Activated T-helper 2 cell treated with anti-CD3 and anti-CD28 coated beads, Interferon-gamma antibody, Interleukin-2, Interleukin-4, amounts not matched to agents 10 μg/mL and 5 μg/mL and 100 μg/mL, durations not matched to agents 14 hours and 24 hours and 36 hours (primary cell): ENCODE data around the gene KCNH6. TPM values are rescaled to one million over a fixed set of nuclear protein-coding genes. Genes with fewer than 3 reads are reported as not detected.

Experiments used
- DNase-seq: peaks from one replicate; pipeline ENCODE4 v3.0.0; 2021; ENCODE audit warnings: low spot score
- H3K27ac Mint-ChIP-seq: one replicate; pipeline ENCODE4 v1.8.0; 2021; ENCODE audit warnings: mixed read lengths
- H3K27me3 Mint-ChIP-seq: one replicate; pipeline ENCODE4 v1.8.0; 2021; ENCODE audit warnings: low read depth, mixed read lengths
- H3K36me3 Mint-ChIP-seq: one replicate; pipeline ENCODE4 v1.8.0; 2021; ENCODE audit warnings: low read depth, mixed read lengths
- H3K4me1 Mint-ChIP-seq: one replicate; pipeline ENCODE4 v1.8.0; 2021; ENCODE audit warnings: low read depth, mixed read lengths
- H3K4me3 Mint-ChIP-seq: one replicate; pipeline ENCODE4 v1.8.0; 2021; ENCODE audit warnings: low read depth, mild to moderate bottlenecking, moderate library complexity, mixed read lengths
- H3K9me3 Mint-ChIP-seq: one replicate; pipeline ENCODE4 v1.8.0; 2021; ENCODE audit warnings: mixed read lengths
- intact Hi-C: fragments of 100-400 bp; cut with micrococcal nuclease; formaldehyde crosslinking; loops from one replicate; pipeline ENCODE4 v1.15.1; 2023
- total RNA-seq: library from RNA; stranded (reverse); gene quantifications from 2 replicates; pipeline ENCODE4 v1.2.3, GENCODE V29; 2022

KCNH6 gene
- total RNA-seq, 1 donor from 2014 or later = not detected

DNA sequence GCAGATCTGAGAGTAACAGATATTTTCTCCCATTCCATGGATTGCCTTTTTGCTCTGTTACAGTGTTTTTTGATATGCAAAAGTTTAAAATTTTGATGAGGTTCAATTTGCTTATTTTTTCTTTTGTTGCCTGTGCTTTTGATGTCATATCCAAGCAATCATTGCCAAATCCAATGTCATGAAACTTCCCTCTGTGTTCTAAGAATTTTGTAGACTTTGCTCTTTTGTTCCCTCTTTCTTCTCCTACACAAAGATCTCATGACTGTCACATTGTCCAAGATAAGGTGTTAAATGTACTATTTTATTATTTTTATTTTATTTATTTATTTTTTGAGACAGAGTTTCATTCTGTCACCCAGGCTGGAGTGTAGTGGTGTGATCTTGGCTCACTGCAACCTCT lies 18.9 kb upstream of the KCNH6 start:
- peaks cover 18% of the 10 kb centered on the region for H3K9me3 Mint-ChIP-seq
- DNase-seq = no peak
- peaks cover 20% of the 10 kb centered on the region for H3K27me3 Mint-ChIP-seq
- H3K27ac Mint-ChIP-seq = no peak overlapping the region
- no peaks in the 10 kb centered on the region for H3K4me1 Mint-ChIP-seq
- H3K4me3 Mint-ChIP-seq = no peak overlapping the region
- H3K36me3 Mint-ChIP-seq = no peaks in the 10 kb centered on the region
- intact Hi-C loops = no loop called here

DNA sequence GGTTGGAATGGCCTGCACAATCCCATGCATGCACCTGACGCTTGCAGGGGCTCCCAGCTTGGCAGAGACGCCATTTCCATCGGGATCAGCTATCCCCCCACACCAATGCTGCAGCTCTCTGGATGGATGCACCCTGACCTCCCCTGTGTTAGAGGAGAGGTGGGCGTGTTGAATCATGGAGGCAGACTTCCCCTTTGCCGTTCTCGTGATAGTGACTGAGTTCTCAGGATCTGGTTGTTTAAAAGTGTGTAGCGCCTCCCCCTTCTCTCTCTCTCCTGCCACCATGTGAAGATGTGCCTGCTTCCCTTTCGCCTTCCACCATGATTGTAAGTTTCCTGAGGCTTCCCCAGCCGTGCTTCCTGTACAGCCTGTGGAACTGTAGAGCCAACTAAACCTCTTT lies 17.8 kb upstream of the KCNH6 start:
- no peaks in the 10 kb centered on the region for H3K4me1 Mint-ChIP-seq
- peaks cover 18% of the 10 kb centered on the region for H3K9me3 Mint-ChIP-seq
- intact Hi-C loops = no loop called here
- H3K36me3 Mint-ChIP-seq = no peaks in the 10 kb centered on the region
- H3K27me3 Mint-ChIP-seq = peaks cover 20% of the 10 kb centered on the region
- no peak for DNase-seq
- H3K4me3 Mint-ChIP-seq = no peak overlapping the region
- no peak overlapping the region for H3K27ac Mint-ChIP-seq

DNA sequence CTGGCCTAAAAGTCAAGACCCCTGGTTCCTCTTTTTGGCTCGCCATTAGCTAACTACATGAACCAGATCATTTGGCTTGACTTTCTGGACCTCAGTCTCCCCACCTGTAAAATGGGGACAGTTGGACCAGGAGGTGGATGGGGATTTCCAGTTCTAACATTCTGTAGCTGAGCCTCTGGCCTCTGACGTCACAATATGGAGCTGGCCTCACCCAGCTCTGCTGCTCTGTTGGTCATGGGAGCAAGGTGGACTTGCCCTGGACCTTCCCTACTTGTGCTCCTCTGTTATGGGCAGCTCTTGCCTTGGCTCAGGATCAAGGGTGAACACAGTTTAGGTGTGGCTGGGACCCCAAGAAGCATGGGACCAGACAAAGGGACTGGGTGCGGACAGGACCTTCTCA lies 16.5 kb upstream of the KCNH6 start:
- Mint-ChIP-seq H3K27ac (no peak overlapping the region), H3K4me1 (no peaks in the 10 kb centered on the region), H3K9me3 (peaks cover 18% of the 10 kb centered on the region), H3K27me3 (peaks cover 11% of the 10 kb centered on the region), H3K4me3 (no peak overlapping the region), H3K36me3 (no peaks in the 10 kb centered on the region)
- no peak for DNase-seq
- intact Hi-C loops = no loop called here

DNA sequence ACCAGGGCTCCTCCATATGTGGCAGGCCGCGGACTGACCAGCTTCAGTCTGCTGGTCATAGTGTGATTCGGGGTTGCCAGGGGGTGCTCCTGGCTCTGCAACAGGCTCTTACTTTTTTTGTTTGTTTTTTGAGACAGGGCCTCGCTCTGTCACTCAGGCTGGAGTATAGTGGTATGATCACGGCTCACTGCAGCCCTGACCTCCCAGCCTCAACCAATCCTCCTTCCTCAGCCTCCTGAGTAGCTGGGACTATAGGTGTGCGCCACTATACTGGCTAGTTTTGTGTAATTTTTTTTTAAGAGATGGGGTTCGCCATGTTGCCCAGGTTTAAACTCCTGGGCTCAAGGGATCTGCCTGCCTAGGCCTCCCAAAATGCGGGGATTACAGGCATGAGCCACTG lies 11.8 kb upstream of the KCNH6 start:
- peaks cover 8% of the 10 kb centered on the region for H3K9me3 Mint-ChIP-seq
- peaks cover 6% of the 10 kb centered on the region for H3K27me3 Mint-ChIP-seq
- no peak overlapping the region for H3K27ac Mint-ChIP-seq
- no peak for DNase-seq
- no peak overlapping the region for H3K4me3 Mint-ChIP-seq
- H3K4me1 Mint-ChIP-seq = no peaks in the 10 kb centered on the region
- intact Hi-C loops = no loop called here
- H3K36me3 Mint-ChIP-seq = no peaks in the 10 kb centered on the region

DNA sequence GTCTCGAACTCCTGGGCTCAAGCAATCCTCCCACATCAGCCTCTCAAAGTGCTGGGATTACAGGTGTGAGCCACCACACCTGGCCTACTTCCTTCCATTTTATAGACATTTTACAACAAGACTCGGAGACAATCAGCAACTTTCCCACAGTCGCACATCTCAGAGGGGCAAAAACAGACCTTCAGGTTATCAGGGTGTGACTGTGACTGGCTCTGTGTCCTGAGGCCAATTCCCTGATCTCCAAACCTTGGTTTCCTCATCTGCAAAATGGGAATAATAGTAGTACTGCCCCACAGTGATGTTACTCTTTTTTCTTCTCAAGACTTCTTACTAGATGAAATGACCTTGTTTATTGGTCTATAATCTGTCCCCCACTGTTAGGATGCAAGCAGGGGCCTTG lies 10.8 kb upstream of the KCNH6 start:
- no peak for DNase-seq
- Mint-ChIP-seq H3K4me3 (no peak overlapping the region), H3K9me3 (peaks cover under 1% of the 10 kb centered on the region), H3K27me3 (peaks cover 9% of the 10 kb centered on the region), H3K27ac (no peak overlapping the region), H3K36me3 (no peaks in the 10 kb centered on the region), H3K4me1 (peaks cover 7% of the 10 kb centered on the region)
- intact Hi-C loops = no loop called here

DNA sequence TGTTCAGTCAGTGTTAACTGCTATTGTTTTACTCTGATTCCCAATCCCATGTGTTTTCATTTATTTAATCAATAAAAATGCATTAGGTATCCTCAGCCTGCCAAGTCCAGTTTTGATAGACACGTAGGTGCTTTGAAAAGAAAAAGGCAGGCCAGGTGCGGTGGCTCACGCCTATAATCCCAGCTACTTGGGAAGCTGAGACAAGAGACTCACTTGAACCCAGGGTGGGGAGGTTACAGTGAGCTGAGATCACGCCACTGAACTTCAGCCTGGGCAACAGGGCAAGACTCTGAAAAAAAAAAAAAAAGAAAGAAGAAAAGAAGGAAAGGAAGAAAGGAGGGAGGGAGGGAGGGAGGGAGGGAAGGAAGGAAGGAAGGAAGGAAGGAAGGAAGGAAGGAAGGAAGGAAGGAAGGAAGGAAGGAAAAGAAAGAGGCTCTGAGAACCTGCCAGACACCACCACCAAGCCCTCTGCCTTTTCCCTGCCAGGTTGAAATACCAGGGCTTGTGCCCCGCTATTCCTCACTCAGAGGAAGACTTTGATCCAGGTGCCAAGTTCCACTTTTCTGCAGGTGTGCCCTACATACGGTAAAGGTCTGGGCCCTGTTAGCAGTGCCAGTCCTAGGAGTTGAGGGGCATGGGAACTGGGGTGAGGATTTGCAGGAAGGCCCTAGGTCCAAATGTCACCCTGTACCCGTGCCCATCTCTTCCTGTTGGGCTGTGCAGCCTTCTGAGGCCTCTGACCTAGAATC lies 10.1 kb upstream of the KCNH6 start:
- H3K36me3 Mint-ChIP-seq = no peaks in the 10 kb centered on the region
- intact Hi-C loops = no loop called here
- H3K27ac Mint-ChIP-seq = no peak overlapping the region
- H3K9me3 Mint-ChIP-seq = no peaks in the 10 kb centered on the region
- peaks cover 9% of the 10 kb centered on the region for H3K27me3 Mint-ChIP-seq
- no peak overlapping the region for H3K4me3 Mint-ChIP-seq
- peaks cover 8% of the 10 kb centered on the region for H3K4me1 Mint-ChIP-seq
- no peak for DNase-seq

DNA sequence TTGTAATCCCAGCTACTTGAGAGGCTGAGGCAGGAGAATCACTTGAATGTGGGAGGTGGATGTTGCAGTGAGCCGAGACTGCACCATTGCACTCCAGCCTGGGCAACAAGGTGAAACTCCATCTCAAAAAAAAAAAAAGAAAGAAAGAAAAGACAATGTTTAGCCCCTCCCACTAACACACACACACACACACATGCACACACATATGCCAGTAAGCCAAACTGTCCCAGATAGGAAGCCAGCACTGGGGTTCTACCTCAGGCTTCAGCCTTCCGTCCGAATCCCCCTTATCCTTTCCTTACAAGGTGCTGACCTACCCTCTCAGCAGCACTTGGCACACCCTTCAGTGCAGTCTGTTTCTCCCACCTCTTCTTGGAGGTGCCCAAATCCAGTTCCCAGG lies 8.7 kb upstream of the KCNH6 start:
- no peak for DNase-seq
- intact Hi-C loops = no loop called here
- H3K27ac Mint-ChIP-seq = no peak overlapping the region
- H3K36me3 Mint-ChIP-seq = no peaks in the 10 kb centered on the region
- H3K4me1 Mint-ChIP-seq = peaks cover 8% of the 10 kb centered on the region
- no peaks in the 10 kb centered on the region for H3K9me3 Mint-ChIP-seq
- peaks cover 9% of the 10 kb centered on the region for H3K27me3 Mint-ChIP-seq
- no peak overlapping the region for H3K4me3 Mint-ChIP-seq

DNA sequence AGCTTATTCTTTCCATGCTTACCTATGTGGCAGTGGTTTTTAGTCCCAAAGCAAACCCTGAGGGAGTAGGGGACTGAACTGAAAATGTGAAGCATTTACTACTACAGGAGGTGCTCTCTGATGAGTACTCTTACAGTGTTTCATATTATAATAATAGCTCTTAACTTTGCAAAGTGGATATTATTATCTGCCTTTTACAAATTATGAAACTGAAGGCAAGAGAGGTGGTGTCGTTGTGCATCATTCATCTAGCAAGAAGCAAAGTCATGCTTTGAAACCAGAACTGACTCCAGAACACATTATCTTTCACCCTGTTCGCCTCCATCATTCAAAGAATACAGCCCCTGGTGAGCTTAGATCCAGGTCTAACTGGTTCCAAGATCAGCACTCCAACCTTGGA lies 8.2 kb upstream of the KCNH6 start:
- Mint-ChIP-seq H3K36me3 (no peaks in the 10 kb centered on the region), H3K27ac (no peak overlapping the region), H3K4me1 (peaks cover 8% of the 10 kb centered on the region), H3K27me3 (peaks cover 9% of the 10 kb centered on the region), H3K4me3 (no peak overlapping the region), H3K9me3 (no peaks in the 10 kb centered on the region)
- no peak for DNase-seq
- intact Hi-C loops = no loop called here

DNA sequence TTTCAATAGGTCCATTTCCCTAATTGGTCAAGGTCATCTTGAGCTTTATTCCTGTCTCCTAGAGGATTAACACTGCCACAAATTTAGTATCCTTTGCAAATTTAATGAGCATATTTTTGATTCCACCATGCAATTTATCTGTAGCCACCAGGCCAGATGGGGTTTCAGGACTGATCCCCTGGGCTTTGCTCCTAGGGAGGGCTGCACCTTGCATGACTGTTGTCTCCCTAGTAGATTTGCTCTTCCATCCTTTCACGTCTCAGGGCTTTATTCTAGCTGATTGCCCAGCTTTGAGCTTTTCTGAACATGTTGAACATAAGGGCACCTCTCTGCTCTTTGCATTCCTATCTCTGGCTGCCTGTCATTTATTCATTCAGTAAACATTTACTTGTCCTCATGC lies 7.7 kb upstream of the KCNH6 start:
- intact Hi-C loops = no loop called here
- H3K27ac Mint-ChIP-seq = no peak overlapping the region
- H3K36me3 Mint-ChIP-seq = no peaks in the 10 kb centered on the region
- no peak for DNase-seq
- peaks cover 8% of the 10 kb centered on the region for H3K4me1 Mint-ChIP-seq
- no peak overlapping the region for H3K4me3 Mint-ChIP-seq
- no peaks in the 10 kb centered on the region for H3K9me3 Mint-ChIP-seq
- H3K27me3 Mint-ChIP-seq = peaks cover 9% of the 10 kb centered on the region

DNA sequence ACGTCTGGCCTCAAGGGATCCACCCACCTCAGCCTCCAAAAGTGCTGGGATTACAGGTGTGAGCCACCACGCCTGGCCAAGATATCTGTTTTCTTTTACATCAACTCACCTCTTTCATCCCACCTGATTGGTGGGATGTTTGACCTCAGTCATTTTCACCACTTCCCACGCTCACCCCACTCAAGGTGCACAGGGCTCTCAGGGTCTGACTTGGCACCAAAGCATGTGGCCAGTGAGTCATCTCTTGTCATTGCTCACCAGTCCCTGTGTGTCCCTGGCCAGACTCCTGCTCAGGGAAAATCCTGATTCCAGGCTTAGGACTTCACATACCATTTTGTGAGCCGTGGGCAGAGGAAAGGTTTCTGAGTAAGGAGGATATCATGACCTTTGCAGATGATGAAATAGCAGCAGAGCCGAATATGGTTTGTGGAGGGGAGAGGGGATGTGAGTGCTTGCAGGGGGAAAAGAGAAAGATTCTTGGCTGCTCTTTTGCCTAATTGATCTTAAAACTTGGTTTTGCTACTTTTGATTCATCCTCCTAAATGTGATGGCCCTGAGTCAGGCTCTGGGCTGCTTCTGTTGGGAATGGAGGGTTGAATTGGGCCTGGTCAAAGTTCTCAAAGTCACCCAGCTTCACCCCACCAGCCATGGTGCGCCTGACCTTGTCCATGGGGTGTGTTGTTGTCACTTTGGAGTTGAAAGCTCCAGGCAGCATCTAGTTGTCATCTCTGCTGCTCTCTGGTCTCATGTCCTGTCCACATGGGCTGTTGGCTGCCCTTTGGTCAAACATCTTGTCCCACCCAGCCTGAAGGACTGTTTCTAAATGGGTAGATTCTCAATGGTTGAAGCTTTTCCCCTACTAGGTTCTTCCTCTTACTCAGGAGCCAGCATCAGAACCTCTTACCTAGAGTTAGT lies 6.0 kb upstream of the KCNH6 start:
- peaks cover 16% of the 10 kb centered on the region for H3K27me3 Mint-ChIP-seq
- H3K36me3 Mint-ChIP-seq = no peaks in the 10 kb centered on the region
- DNase-seq = no peak
- peaks cover 8% of the 10 kb centered on the region for H3K4me1 Mint-ChIP-seq
- no peak overlapping the region for H3K27ac Mint-ChIP-seq
- no peaks in the 10 kb centered on the region for H3K9me3 Mint-ChIP-seq
- intact Hi-C loops = no loop called here
- no peak overlapping the region for H3K4me3 Mint-ChIP-seq

DNA sequence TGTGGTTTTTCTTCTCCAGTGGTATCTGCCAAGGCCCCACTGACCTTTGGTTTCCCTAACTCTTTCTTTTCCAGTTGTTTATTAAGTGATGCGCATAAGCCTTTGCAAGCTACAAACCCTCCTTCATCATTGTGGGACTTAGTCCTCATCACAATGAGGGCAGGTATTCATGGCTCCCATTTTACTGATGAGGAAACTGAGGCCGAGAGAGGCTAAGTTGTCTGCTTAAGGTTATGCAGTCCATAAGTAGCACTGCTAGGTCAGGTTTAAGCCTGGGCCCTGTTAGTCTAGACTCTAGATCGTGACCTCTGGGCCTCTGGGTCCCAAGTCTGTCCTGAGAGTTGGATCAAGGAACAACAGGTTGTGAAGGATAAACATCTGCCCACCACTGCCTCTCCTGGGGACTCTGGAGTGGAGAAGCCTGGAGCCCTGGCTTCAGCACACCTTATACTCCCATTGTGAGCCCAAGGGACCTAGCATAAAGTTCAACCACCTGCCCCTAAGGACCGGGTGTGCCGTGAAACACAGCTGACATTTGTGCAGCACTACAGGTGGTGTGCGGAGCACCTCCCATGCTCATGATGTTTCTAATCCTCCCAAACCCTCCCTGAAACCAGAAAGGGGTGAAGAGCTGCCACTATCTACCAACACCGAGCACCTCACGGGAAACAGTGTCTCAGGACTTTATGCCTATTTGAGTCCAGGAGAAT lies 5.2 kb upstream of the KCNH6 start:
- H3K36me3 Mint-ChIP-seq = no peaks in the 10 kb centered on the region
- H3K4me3 Mint-ChIP-seq = no peak overlapping the region
- peaks cover 14% of the 10 kb centered on the region for H3K27me3 Mint-ChIP-seq
- H3K27ac Mint-ChIP-seq = no peak overlapping the region
- DNase-seq = no peak
- H3K9me3 Mint-ChIP-seq = no peaks in the 10 kb centered on the region
- peaks cover 8% of the 10 kb centered on the region for H3K4me1 Mint-ChIP-seq
- intact Hi-C loops = no loop called here

DNA sequence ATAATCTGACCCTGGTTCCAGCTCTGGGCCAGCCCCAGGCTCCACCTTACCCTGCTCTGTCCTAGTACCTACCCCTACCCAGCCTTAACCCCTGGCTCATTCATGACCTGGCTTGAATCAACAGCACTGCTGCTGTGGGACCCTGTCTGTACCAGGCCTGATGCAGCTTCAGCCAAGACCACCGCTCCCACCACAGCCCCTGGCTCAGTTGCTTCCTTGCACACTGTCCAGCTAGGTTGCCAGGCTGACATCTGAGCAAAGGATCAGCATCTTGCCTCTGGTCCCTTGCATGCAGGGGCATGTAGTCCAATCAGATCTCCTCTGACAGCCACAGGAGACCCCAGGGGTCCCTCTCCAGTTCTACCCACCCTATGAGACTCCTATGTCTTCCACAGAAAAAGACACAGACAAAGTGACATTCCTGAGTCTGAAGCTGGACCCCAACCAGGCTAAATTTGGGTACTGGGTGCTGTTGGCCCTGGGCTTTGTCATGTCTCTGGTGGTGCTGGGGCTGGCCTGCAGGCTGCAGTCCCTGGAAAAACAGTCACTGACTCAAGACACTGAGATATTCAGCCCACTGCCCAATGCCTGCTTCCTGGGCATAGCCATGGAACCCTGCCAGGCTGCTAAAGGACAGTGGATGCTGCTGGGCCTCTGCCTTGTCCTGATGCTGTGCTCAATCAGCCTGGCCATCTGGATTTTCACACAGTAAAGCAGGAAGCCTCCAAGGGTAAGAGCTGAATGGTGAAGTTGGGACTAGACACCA lies 3.9 kb upstream of the KCNH6 start:
- Mint-ChIP-seq H3K27ac (no peak overlapping the region), H3K4me1 (peaks cover 8% of the 10 kb centered on the region), H3K4me3 (no peak overlapping the region), H3K27me3 (peaks cover 22% of the 10 kb centered on the region), H3K36me3 (no peaks in the 10 kb centered on the region), H3K9me3 (no peaks in the 10 kb centered on the region)
- no peak for DNase-seq
- intact Hi-C loops = no loop called here
